HFF-Myc (cell line): Measurements from ENCODE around the gene COG5.

Source experiments
- DNase-seq: peaks from one replicate; pipeline ENCODE4 v3.0.0-alpha.2; 2011; ENCODE audit warnings: low read depth; ENCODE audit errors: extremely low read depth
- H3K4me3 ChIP-seq: replicated peaks from 2 replicates; pipeline ENCODE4 v1.5.1; 2011; ENCODE audit warnings: low read depth, mild to moderate bottlenecking, control low read depth, low read length
- CTCF ChIP-seq: IDR thresholded peaks from 2 replicates; pipeline ENCODE4 v1.5.1; 2012; ENCODE audit warnings: mild to moderate bottlenecking, low read depth, low read length, control low read depth; ENCODE audit errors: missing control alignments

COG5 gene

GRCh38 chr7:107527196-107527595, 36.5 kb downstream of the COG5 start:
- no peak for DNase-seq
- H3K4me3 ChIP-seq = no peak overlapping the region
- TF ChIP-seq CTCF = no peak

- TF ChIP-seq CTCF = no peak
- no peak overlapping the region for H3K4me3 ChIP-seq
- no peak for DNase-seq
Observed at GRCh38 chr7:107526672-107527071, 37.0 kb downstream of the COG5 start.

- no peak for DNase-seq
- no peak for TF ChIP-seq CTCF
Observed at GRCh38 chr7:107506674-107507339, 56.9 kb downstream of the COG5 start.

GRCh38 chr7:107505997-107506673, 57.6 kb downstream of the COG5 start:
- TF ChIP-seq CTCF = no peak
- DNase-seq = no peak
- no peak overlapping the region for H3K4me3 ChIP-seq

More at GRCh38 chr7:107506674-107507339, 56.9 kb downstream of the COG5 start:
- no peak overlapping the region for H3K4me3 ChIP-seq

GRCh38 chr7:107505362-107505761, 58.4 kb downstream of the COG5 start:
- H3K4me3 ChIP-seq = no peak overlapping the region
- no peak for TF ChIP-seq CTCF
- no peak for DNase-seq

- no peak for TF ChIP-seq CTCF
- no peak for DNase-seq
- no peak overlapping the region for H3K4me3 ChIP-seq
Observed at GRCh38 chr7:107503687-107504086, 60.0 kb downstream of the COG5 start.
